PC-9 (cell line): Measurements from ENCODE around the gene BARHL1.

Experiments
- EZH2 ChIP-seq: fragments of 200-600 bp; sonication (generic); IDR thresholded peaks from 2 replicates; pipeline ENCODE4 v1.8.0; 2017; ENCODE audit warnings: antibody characterized with exemption, low read depth
- TF ChIP-seq, protein P1 (sequence below): fragments of 200-600 bp; sonication (generic); conservative IDR thresholded peaks from 2 replicates; pipeline ENCODE4 v1.6.1; 2017; ENCODE audit warnings: mixed run types, antibody characterized with exemption, mild to moderate bottlenecking, moderate library complexity

- TF ChIP-seq, protein P1, sequence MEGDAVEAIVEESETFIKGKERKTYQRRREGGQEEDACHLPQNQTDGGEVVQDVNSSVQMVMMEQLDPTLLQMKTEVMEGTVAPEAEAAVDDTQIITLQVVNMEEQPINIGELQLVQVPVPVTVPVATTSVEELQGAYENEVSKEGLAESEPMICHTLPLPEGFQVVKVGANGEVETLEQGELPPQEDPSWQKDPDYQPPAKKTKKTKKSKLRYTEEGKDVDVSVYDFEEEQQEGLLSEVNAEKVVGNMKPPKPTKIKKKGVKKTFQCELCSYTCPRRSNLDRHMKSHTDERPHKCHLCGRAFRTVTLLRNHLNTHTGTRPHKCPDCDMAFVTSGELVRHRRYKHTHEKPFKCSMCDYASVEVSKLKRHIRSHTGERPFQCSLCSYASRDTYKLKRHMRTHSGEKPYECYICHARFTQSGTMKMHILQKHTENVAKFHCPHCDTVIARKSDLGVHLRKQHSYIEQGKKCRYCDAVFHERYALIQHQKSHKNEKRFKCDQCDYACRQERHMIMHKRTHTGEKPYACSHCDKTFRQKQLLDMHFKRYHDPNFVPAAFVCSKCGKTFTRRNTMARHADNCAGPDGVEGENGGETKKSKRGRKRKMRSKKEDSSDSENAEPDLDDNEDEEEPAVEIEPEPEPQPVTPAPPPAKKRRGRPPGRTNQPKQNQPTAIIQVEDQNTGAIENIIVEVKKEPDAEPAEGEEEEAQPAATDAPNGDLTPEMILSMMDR = no peak
- TF ChIP-seq EZH2 = no peak
These were observed 10.4 kb upstream of the BARHL1 start for GRCh38 chr9:132571806-132572600.
